GM18868 (cell line): ENCODE measurements around the gene ZNF366.

Source experiments
- ATAC-seq: cut with Tn5 transposase; IDR thresholded peaks from one replicate; pipeline ENCODE4 v1.9.1; 2021; ENCODE audit warnings: mild to moderate bottlenecking, moderate library complexity; ENCODE audit not compliant: unreplicated experiment

ZNF366 gene

DNA sequence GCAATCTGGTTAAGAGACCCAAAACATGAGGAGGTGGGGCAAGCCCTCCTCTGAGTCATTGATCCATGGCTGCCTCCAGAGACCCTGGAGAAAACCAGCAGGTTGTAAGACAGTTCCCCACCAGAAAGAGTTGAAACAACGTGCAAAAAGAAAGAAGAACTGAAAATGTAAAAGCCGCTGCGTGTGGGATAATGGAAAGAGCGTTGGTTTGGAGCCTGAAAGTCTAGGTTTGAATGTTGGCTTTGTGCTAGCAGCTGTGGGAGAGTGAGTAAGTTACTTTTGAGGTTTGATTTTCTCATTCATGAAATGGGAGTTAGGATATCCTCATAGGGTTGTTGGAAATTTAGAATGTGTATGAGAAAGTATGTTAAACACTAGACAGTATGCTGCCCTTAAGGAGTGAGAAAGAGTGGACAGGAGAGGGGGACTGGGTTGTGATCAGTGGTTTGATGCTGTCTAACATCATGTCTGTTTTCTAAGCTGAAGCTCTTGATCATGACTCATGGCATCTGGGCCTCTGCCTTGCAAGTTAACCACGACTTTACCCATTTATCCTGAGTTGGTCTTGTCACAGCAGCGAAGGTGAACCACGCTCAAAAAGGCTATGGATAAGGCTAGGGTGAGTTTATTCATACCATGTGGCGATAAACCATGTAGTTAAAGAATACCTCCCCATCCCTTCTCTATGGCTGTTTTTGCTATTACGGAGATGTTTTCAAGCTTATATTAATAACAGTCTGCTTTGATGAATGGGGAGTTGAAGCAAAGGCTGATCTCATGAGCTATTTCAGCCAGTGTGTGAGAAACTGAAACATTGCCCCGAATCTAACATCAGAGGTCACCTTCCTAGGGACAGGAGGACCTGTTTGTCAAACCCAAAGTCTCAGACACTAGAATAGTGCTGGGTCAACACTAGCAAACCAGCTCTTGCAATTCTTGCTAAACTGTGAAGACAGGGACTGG, 41.3 kb downstream of the ZNF366 start:
- peak; percentile 75 for ATAC-seq

GRCh38 chr5:72465066-72465465, 42.1 kb downstream of the ZNF366 start:
- peak; percentile 26 for ATAC-seq

- ATAC-seq, result no peak
Measured at GRCh38 chr5:72464071-72464470, 43.1 kb downstream of the ZNF366 start.

DNA sequence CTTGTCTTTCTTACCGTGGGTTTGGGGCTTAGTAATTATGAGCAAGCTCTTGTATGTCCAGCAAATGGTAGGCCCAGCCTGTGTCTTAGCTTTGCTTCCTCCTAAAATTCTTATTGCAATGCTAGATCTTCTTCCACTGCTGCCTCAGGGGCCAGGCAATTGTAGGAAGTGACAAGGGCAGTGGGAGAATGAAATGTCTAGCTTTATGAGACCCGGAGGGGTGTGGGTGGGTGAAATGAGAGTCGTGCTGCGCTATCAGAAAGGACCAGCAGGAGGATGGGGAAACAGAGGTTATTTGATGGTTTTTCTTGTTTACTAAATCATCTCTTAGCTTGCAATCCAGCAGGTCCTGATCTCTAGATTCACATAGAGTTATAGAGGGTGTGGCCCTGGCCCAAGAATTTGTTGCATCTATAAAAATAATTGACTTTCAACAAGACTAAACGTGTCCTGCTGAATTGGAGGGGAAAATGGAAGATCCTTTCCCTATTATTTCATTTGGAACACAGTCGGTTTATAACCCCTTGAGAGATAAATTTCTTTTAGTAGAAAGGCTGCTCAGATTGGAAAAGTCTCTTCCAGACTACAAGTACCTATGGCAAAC, 43.7 kb downstream of the ZNF366 start:
- no peak for ATAC-seq

GRCh38 chr5:72460413-72460812, 46.8 kb downstream of the ZNF366 start:
- ATAC-seq, result no peak

DNA sequence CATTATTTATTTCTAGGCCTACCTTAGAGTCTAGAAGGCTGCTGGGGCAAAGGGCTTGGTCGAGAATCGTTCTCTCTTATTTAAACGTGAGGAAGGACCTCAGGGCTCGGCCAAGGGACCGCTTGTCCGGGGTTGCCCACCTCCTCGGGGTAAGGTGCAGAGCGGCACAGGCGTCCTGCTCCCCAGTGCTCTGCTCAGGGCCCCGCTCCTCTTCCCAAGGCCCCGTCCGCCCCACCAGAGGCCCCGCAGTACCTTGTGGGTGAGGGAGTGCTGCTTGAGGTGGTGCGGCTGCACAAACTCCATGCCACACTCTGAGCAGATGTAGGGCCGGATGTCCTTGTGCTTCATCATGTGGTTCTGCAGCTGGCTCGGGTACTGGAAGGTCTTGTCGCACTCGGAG, 47.3 kb downstream of the ZNF366 start:
- ATAC-seq, result no peak

DNA sequence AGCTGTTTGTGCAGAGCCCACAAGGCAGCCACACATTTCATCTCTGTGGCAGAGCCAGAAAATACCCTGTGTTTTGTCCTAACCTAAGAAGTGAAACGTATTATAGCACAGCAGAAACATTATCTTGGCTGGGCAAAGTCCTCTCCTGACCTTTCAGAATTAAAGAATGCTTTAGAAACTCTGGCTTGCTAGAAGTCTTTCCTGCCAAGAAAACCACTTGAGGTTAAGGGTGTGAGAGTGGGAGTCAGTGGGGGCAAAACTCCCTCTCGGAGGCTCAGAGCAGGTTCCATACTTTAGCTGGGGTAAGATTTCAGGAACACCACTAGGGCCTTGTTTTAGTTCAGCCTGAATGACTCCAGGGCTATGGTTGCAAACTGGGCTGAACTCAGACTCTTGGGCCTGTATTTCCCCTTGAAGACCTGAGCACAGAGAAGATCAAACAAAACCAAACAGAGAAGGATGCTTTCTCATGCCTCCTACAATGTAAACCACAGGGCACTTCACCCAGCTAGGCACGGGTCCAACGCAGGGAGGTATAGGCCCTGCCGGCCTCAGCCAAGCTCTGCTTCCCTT, 48.0 kb downstream of the ZNF366 start:
- peak; percentile 46 for ATAC-seq

- no peak for ATAC-seq
Measured at GRCh38 chr5:72458407-72458806, 48.8 kb downstream of the ZNF366 start.

DNA sequence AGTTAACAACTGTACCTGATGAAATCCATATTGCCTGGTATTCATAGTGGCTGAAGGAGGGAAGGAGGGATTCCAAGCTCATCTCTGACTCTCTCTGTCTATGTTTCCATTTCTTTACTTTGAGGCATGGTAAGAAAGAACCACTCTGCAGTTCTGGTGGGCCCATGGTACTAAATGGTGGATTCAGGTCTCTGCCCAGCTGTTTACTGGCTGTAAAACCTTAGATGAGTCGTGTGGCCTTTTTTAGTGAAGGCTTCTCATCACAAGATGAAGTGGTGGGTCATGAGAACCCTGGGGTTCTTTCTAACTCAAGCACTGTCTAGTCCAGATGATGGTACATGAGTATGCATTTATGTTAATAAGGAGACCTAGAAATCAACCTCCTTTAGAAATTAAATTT, 49.7 kb downstream of the ZNF366 start:
- ATAC-seq, result no peak

GRCh38 chr5:72456391-72457074, 50.7 kb downstream of the ZNF366 start:
- ATAC-seq, result no peak

- ATAC-seq, result no peak
Measured at GRCh38 chr5:72455476-72455875, 51.7 kb downstream of the ZNF366 start.

GRCh38 chr5:72454996-72455395, 52.2 kb downstream of the ZNF366 start:
- ATAC-seq, result no peak

DNA sequence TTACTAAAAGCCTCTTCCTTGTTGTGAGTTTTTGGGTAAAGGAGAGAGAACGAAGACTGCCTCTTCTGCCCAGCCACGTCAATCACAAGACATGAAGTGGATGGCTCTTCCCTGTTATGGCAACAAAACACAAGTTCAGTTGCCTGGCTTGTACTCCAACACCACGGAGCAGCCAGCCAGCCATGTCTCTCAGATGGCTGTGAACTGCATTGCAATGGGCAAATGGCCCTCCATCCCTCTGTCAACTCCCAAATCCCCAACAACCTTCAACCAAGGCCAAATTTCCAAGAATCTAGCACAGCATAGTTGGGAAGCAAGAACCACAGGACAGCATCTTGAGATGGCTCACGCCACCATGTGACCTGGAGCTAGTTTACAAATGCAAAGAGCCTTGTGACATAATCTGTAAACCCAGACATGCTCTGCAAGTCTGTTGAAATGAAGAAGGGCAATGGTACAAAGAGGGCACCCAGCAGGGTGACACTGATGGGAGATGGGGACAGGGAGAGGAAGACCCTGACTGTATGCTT, 53.9 kb downstream of the ZNF366 start:
- no peak for ATAC-seq

DNA sequence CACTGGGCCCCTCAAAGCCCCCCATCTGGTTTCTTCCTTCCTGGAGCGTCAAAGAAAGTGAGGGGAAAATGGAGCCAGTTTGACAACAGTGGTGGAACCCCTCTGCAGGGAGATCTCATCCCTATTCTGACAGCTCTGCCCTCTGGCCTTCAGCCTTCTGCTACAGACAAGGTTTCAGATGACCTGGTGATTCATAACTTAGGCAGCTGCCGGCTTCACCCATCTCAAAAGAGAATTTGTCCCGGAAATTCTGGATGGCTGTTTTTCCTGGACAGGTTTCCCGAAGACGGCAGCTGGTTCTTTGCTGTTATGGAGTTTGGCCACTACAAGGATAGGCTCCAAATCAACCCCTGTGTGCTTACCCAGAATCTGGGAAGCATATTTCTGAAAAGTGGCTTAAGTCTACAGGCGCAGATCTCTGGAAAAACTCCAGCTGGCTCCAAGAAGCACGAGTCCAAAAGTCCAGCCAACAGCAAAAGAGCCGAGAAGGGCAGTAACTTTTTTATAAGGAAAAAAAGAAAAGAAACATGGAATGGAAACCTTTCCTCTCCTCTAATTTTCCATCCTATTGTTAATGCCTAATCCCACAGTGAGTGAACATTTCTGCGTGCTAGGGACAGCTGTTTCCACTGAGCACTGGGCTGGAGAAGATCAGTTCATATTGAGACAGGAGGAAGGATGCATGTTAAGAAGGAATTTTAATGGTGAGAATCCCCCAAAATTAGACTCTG, 54.5 kb downstream of the ZNF366 start:
- ATAC-seq, result no peak

- peak; percentile 86 for ATAC-seq
Measured at GRCh38 chr5:72451741-72452505, 55.3 kb downstream of the ZNF366 start.

DNA sequence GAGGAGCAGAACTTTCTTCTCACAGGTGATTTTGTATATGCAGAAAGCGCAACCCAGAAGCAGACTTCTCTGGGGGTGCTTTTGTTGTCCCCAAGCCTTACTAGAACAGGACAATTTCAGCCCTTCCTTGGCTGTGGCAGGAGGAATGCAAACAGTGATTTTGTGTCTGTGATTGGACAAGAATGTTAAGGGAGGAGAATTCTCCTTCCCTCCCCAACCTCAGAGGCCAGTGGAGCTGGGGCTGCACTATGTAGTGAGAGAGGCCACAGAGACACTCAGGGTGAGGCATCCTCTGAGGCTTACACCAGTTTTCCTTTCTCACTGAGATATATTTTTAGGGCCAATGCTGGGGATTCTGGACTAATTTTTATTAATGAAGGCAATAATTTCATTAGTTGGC, 58.8 kb downstream of the ZNF366 start:
- ATAC-seq, result no peak

DNA sequence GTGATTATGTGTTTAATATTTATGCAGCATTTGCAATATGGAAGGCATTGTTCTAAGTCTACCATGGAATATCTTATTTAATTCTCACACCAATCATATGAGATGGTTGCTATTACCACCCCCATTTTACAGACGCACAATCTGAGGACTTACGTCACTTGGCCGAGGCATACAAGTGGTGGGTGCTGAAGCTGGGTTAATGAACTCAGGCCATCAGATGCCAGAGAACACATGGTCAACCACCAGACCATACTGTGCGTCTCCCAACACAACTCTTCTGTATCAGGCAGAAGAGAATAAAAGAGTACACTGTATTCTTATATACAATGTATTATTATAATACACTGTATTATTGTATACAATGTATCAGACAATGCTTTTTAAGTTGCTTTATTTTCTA, 59.5 kb downstream of the ZNF366 start:
- no peak for ATAC-seq

DNA sequence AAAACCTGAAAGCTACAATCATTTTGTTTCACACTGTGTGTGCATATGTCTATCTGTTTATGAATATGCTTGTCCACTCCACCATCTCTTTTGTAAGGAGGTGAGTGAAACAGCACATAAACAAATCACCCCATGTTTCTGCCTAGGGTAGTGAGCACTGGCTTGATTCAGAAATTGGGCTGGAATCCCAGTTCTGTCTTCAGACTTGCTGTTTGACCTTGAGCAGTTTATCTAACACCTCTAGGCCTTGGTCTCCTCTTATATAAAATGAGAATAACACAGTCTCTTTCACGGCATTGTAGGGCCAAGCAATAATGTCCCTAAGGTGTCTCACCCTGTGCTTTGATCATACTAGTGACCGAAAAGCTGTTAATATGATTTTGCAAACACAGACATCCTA, 61.2 kb downstream of the ZNF366 start:
- no peak for ATAC-seq

- ATAC-seq, result no peak
Measured at GRCh38 chr5:72443883-72444282, 63.3 kb downstream of the ZNF366 start.
